GM21529 (cell line): ENCODE results near the gene ACAP3.

ENCODE experiments used
- ATAC-seq: cut with Tn5 transposase; IDR thresholded peaks from one replicate; pipeline ENCODE4 v1.9.1; 2021; ENCODE audit not compliant: unreplicated experiment

Gene ACAP3

DNA sequence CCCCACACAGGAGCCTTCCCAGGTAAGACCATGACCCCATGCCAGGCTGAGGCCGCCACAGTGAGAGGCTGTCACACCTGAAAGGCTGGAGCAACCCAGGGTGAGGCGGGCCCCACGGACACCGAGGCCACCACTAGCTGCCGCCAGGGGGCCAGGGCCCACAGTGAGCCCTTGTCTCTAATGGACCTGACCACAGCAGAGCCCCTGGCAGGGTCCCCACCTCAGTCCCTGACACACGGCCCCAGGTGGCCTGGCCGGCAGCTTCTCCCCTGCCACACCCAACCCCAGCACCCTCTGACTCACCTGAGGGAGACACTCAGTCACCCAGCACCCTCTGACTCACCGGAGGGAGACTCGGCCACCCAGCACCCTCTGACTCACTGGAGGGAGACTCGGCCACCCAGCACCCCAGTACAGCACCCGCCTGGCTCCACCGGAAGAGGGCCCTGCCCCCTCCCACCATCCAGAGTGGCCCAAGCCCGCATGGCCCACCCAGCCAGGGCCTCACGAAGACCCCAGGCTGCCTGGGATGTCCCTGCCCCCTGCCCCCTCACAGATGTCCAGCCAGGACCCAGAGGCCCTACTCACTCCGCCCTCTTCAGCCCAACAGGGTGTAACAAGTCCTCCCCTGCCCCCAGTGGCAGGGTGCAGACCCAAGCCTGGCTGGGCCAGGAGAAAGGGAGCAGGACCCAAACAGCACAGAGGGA, 37.1 kb upstream of the ACAP3 start:
- ATAC-seq, result no peak

- ATAC-seq, result no peak
Observed at GRCh38 chr1:1343811-1344421, 36.2 kb upstream of the ACAP3 start.

DNA sequence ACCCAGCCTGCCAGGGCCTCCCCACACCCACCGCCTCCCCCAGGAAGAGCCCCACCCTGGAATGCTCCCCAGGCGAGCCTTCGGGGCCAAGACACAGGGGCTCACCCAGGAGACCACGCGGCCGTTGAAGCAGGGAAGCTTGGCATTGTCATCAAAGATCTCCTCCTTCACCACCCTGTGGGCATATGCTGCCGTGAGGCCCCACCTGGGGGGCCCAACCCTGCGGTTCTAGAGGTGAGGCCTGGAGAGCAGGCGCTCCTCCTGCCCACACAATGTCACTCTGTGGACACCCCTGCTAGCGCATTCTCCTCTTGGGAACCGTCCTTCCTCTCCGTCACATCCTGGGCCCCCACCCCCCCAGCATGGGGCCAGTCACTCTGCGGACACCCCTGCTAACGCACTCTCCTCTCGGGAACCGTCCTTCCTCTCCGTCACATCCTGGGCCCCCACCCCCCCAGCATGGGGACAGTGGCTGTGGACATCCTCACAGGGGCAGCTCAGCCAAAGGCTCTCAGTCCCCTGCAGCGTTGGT, 34.9 kb upstream of the ACAP3 start:
- no peak for ATAC-seq

DNA sequence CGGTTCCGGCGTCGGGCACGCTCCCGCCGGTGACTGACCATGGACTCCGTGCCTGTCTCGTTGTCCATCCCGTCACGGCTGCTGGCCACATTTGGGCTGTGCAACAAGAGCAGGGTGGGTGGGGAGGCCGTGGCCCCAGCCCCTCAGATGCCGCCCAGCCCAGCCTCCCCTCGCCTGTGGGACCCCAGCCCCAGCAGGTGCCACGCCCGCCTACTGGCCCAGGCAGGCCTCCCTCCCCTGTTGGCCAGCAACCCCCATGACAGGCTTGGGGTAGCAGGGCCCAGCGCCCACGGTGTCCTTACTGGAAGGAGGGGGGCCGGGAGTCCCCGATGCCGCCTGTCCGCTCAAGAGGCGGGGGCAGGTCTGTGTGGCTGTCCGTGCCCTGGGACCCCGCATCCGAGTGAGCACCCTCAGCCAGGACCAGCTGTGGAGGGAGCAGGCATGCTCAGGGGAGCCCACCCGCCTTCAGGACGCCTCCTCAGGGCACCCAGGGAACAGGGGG, 34.4 kb upstream of the ACAP3 start:
- no peak for ATAC-seq

DNA sequence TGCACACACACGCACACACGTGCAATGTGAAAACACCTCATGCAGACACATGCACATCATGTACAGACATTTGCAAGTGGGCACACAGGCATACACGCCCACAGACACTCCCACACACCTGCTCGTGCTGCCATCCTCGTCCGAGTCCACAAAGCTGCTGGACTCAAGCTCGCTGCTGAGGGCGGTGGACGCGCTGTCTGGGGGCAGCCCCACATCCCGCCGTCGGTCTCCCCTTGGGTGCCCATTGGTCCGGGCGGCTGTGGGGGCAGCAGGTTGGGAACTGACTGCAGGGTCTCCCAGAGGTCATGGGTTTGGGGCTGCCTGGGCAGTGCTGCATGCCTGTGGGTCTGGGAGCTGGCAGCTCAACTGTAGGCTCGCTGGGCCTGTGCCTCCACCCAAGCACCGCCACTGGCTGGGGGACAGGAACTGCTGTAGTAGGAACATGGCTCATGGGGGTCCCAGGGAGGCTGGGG, 33.9 kb upstream of the ACAP3 start:
- ATAC-seq, result no peak

GRCh38 chr1:1340791-1341548, 33.2 kb upstream of the ACAP3 start:
- no peak for ATAC-seq

DNA sequence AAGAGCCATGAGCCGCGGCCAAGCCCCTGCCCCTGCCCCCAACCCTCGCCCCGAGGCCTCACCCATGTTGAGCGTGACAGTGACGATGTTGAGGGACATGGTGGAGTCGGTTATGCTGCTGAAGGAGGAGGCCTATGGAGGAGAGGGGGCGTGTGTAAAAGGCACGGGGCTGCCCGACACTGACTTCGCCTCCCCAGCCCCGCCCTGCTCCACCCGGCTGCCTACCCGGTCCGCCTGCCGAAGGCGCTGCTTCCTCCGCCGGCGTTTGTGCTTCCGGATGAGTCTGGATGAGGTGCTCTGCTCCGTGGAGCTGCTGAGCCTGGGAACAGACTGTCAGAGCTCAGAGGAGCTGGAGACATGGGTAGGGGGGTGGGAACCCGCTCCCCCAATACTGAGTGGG, 32.5 kb upstream of the ACAP3 start:
- no peak for ATAC-seq

DNA sequence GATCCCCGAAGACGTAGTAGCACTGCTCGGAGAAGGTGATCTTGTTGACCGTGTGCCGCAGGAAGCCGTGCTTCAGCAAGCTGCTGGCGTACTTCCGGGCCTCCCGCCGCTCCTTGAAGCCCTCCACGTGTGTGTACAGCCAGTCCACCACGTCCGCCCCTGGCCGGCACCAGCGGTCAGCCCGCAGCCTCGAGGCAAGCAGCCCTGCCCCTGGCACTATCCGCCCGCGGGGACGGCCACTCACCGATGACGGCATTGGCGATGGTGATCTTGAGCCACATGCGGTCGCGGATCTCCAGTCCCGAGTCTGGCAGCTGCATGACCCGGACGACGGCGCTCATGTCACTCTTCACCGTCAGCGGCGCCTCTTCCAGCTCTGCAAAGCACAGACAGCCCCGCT, 30.5 kb upstream of the ACAP3 start:
- no peak for ATAC-seq

DNA sequence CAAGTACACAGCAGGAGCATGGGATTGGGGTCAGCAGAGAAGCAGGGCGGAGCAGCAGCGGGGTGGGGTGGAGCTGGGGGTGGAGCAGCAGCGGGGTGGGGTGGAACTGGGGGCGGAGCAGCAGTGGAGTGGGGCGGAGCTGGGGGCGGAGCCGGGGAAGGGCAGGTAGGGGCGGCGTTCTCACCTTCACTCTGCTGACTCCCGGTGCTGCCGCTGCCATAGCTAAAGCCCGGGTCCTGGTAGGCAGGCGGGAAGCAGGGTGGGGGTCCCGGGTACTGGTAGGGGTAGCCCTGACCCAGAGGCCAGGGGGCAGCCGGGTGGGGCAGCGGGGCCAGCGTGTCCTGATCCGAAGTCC, 30.0 kb upstream of the ACAP3 start:
- ATAC-seq, result no peak

- ATAC-seq, result no peak
Observed at GRCh38 chr1:1336931-1337792, 29.4 kb upstream of the ACAP3 start.

DNA sequence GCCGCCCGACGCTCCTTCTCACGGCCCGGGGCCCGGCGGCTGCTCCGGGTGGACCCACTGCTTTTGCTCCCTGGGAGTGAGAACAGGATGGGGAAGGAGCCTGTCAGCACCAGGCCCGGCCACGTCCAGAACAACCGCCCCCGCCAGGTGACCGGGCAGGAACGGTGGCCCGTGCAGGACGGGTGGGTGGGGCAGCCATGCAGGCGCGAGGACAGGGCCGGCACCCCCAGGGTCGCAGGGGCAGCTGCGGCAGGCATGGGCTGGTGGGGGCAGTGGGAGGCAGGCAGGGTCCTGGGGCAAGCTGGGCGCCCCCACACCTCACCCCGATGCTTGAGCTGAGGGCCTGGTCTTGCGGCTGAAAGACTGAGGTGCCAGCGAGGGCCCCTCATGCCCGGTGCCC, 28.7 kb upstream of the ACAP3 start:
- ATAC-seq, result no peak

DNA sequence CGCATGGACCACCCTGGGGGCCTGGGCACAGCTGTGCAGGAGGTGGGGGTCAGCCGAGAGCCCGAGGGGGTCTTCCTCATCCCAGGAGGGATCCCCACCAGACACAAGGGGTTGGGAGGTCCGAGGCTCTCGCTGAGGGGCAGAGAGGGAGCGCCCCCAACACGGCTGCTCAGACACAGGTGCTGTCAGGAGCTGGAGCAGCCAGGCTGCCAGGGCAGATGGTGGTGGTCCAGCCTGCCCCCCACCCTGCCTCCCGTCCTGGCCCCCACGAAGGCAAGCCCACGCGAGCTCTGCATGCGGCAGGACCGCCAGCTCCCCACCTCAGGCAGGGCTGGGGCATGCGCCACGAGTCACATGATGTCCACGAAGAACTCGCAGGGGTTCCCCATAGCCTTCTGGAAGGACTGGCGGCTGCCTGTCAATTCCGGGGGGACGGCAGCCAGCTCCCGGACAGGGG, 28.1 kb upstream of the ACAP3 start:
- no peak for ATAC-seq

DNA sequence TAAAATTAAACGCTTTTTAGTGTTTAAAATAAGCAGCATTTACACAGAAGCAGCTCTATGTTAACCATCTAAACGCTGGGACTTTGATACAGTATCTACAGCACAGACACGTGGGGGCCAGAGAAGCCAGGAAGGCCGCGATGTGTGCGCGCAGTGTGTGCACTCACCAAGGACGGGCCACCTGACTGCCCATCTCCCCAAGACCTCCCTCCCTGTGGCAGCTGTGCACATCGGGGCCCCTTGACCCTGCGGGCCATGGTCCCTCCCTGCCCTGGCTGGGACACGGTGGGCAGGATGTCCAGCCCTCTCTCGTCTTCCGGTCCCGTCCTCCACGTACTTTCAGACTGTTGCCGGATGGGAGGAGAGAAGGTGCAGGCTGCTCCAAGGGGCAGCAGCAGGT, 27.6 kb upstream of the ACAP3 start:
- no peak for ATAC-seq

- ATAC-seq, result no peak
Observed at GRCh38 chr1:1334835-1335234, 27.1 kb upstream of the ACAP3 start.

DNA sequence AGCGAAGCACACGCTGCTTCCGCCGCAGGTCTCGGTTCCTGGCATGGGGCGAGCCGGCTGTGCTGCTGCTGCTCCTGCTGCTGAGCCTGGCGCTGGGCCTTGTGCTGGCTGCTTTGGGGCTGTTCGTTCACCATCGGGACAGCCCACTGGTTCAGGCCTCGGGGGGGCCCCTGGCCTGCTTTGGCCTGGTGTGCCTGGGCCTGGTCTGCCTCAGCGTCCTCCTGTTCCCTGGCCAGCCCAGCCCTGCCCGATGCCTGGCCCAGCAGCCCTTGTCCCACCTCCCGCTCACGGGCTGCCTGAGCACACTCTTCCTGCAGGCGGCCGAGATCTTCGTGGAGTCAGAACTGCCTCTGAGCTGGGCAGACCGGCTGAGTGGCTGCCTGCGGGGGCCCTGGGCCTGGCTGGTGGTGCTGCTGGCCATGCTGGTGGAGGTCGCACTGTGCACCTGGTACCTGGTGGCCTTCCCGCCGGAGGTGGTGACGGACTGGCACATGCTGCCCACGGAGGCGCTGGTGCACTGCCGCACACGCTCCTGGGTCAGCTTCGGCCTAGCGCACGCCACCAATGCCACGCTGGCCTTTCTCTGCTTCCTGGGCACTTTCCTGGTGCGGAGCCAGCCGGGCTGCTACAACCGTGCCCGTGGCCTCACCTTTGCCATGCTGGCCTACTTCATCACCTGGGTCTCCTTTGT, 26.0 kb upstream of the ACAP3 start:
- no peak for ATAC-seq

- ATAC-seq, result no peak
Observed at GRCh38 chr1:1332774-1333480, 25.2 kb upstream of the ACAP3 start.

GRCh38 chr1:1332031-1332755, 24.5 kb upstream of the ACAP3 start:
- ATAC-seq, result no peak

GRCh38 chr1:1331068-1331965, 23.6 kb upstream of the ACAP3 start, which contains the start of gene TAS1R3:
TSS of gene TAS1R3 (plus strand) at chr1:1331280. CDS start at chr1:1331346, 66 bp downstream.
- ATAC-seq, result no peak
